ENCODE data around the gene ZDHHC8. TPM values are rescaled to one million over a fixed set of nuclear protein-coding genes. Genes with fewer than 3 reads are reported as not detected.

ZDHHC8 gene
- total and polyA plus RNA-seq, 8 donors, result 20.0 to 51.8 (median 27.8) TPM

DNA sequence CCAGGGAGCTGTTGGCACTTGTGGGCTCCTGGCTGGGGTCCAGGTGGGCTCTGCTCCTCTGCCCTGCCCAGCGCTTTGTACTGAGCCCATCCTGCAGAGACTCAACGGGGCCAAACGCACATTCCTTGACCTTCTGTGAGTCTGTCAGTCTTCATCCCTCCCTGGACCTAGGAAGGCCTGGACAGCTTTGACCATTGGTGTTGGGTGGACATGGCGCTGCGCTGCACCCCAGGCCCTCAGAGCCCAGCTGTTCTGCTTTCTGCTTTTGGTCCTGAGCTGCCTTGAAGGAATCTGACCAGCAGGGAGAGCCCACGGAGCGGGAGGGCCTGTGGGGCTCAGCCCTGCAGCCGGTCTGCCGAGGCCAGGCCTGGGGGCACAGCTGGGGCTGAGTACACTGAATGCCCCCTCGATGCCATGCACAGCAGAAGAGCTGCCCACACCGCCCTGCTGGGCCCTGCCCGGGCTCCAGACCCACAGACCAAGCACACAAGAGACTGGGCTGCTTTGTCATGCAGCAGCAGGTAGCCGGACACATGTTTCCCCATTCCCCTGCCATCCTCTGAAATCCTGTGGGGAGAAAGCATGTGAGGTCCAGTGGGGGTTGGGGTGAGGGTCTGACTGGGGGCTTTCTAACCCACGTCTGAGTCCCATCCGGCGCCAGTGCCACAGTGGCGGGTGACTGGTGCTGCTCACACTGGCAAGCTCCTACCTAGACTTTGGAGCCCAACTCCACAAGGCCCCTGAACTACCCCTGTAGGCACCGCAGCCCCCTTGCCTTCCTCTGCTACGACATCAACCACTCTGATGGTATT lies 43.4 kb downstream of the ZDHHC8 start:
- intact Hi-C loops (cut with DNase I), result no loop called here
- FAIRE-seq (no peak), ATAC-seq (peak in 3 of 4 donors; percentile 46 to 77 (median 48)), DNase-seq (no peak)
- TF ChIP-seq, protein P1, sequence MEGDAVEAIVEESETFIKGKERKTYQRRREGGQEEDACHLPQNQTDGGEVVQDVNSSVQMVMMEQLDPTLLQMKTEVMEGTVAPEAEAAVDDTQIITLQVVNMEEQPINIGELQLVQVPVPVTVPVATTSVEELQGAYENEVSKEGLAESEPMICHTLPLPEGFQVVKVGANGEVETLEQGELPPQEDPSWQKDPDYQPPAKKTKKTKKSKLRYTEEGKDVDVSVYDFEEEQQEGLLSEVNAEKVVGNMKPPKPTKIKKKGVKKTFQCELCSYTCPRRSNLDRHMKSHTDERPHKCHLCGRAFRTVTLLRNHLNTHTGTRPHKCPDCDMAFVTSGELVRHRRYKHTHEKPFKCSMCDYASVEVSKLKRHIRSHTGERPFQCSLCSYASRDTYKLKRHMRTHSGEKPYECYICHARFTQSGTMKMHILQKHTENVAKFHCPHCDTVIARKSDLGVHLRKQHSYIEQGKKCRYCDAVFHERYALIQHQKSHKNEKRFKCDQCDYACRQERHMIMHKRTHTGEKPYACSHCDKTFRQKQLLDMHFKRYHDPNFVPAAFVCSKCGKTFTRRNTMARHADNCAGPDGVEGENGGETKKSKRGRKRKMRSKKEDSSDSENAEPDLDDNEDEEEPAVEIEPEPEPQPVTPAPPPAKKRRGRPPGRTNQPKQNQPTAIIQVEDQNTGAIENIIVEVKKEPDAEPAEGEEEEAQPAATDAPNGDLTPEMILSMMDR (IDR thresholded peaks at IDR 0.05), result no peak
- Histone ChIP-seq H3K27ac (no peak overlapping the region), H3K36me3 (no peaks in the 10 kb centered on the region), H3K4me3 (no peak overlapping the region), H3K4me1 (no peaks in the 10 kb centered on the region), H3K27me3 (no peaks in the 10 kb centered on the region), H3K9me3 (no peaks in the 10 kb centered on the region)
- 69 to 72% methylated on average over 19 of the region's 19 CpGs for WGBS, 2 donors

DNA sequence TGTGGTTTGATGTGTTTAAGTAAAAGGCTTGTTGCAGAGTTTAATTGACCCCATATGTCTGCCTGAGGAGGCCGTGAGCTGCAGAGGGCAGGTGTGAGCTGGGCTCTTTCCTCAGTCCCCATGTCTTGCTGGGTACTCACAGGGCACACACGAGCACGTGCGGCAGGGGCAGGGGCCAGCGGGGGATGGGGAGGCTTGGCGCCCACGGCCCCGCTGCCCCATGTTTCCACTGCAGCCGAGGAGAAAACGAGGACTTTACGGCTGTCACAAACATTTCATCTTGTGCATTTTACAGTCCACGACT lies 43.9 kb downstream of the ZDHHC8 start:
- peak in 1 of 4 donors; percentile 24 for ATAC-seq

DNA sequence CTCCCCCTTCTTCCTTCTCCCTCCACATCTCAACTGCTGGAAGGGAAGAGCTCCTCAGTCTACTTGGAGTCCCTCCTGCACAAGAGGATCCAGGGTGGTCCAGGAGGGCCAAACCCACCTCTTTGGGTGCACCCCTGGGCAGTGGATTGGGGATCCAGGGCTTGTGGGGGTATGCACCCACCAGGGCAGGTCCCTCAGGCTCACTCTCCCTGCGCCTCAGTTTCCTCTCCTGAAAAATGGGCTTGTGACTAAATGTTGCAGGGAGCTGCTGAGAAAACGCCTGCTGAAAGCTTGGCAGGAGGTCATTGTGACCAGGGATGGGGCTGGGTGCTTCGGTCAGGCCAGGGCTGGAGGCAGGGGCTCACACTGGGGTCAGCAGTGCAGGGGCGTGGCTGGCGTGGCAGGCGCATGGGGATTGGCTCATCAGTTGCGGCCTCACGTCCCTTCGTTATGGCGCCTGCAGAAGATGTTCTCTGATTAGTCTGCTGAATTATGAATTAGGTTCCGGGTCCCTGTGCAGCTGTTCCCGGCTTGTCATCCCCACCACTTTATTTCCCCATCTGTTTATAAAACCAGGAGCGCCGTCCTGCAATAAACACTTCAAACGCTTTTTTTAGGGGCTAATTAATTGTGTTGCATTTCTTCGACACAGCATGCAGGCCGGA lies 44.9 kb downstream of the ZDHHC8 start:
- WGBS, 2 donors, result 74 to 85% methylated on average over 17 of the region's 17 CpGs
- no peak for FAIRE-seq

More for the DNA sequence above, 43.9 kb downstream of the ZDHHC8 start:
- 57 to 69% methylated on average over 12 of the region's 12 CpGs for WGBS, 2 donors
- H3K4me3 ChIP-seq, result no peak overlapping the region
- H3K4me1 ChIP-seq, result no peaks in the 10 kb centered on the region
- no peaks in the 10 kb centered on the region for H3K9me3 ChIP-seq
- H3K36me3 ChIP-seq, result no peaks in the 10 kb centered on the region
- H3K27ac ChIP-seq, result no peak overlapping the region
- intact Hi-C loops (cut with DNase I), result no loop called here
- TF ChIP-seq, protein P1 (IDR thresholded peaks at IDR 0.05), result no peak
- DNase-seq (no peak), FAIRE-seq (no peak)
- H3K27me3 ChIP-seq, result no peaks in the 10 kb centered on the region

DNA sequence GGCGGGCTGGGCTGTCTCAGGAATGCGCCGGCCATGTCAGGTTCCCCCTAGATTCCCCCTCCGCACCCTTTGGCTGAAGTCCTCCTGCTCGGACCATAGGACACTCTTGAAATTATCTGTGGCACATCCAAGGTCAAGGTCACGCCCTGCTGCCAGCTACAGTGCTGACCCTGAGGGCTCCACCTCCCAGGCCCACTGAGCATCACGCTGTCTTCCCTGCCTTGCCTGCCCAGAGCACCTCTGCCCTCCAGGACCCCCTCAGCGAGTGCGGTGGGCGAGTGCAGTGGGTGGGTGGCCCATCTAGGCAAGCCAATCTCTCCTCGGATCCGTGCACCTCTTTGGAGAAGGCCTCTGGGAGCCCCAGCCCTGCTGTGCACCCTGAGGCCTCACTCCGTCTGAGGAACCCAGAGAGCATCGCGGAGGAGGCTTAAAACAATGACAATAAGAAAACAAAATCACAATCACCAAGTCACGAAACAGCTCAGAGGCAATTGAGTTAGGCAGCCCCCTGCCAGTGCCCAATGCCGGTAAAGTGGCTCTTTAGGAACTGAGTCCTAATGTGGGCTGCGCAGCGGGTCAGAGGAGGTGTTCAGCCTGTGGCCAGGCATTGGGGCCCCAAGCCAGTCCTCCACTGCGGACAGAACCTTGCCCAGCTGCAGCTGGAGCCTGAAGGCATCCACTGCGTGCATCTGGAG lies 45.8 kb downstream of the ZDHHC8 start:
- Histone ChIP-seq H3K4me1 (no peaks in the 10 kb centered on the region), H3K4me3 (no peak overlapping the region), H3K36me3 (no peaks in the 10 kb centered on the region), H3K9me3 (no peaks in the 10 kb centered on the region), H3K27me3 (no peaks in the 10 kb centered on the region), H3K27ac (no peak overlapping the region)
- FAIRE-seq (no peak), ATAC-seq (no peak), DNase-seq (no peak)
- TF ChIP-seq, protein P1 (IDR thresholded peaks at IDR 0.05), result no peak
- 77 to 78% methylated on average over 21 of the region's 21 CpGs for WGBS, 2 donors
- intact Hi-C loops (cut with DNase I), result no loop called here

More for the DNA sequence above, 44.9 kb downstream of the ZDHHC8 start:
- no peaks in the 10 kb centered on the region for H3K4me1 ChIP-seq
- TF ChIP-seq, protein P1 (IDR thresholded peaks at IDR 0.05), result no peak
- no peaks in the 10 kb centered on the region for H3K9me3 ChIP-seq
- intact Hi-C loops (cut with DNase I), result no loop called here
- H3K4me3 ChIP-seq, result no peak overlapping the region
- DNase-seq, result no peak
- H3K27ac ChIP-seq, result no peak overlapping the region
- H3K27me3 ChIP-seq, result no peaks in the 10 kb centered on the region
- no peak for ATAC-seq
- no peaks in the 10 kb centered on the region for H3K36me3 ChIP-seq

Measured in pancreas (tissue), 10 donors.